Fibroblast of villous mesenchyme (primary cell): ENCODE results near the gene MARF1. TPM values are rescaled to one million over a fixed set of nuclear protein-coding genes. Genes with fewer than 3 reads are reported as not detected.
A peak's percentile ranks its signal among the peaks of the same experiment; 100 is the strongest.

Experiments used
- DNase-seq: peaks from one replicate; pipeline ENCODE4 v3.0.0-alpha.2; 2010; ENCODE audit warnings: low read depth
- H3K4me3 ChIP-seq: 2 replicates; pipeline ENCODE4 v1.5.1; 2011; ENCODE audit warnings: low read depth, mild to moderate bottlenecking, low read length
- CTCF ChIP-seq: IDR thresholded peaks from 2 replicates; pipeline ENCODE4 v1.5.1; 2012; ENCODE audit warnings: low read depth, mild to moderate bottlenecking, low read length; ENCODE audit not compliant: insufficient read depth
- total RNA-seq: library from RNA; depleted of rRNA; stranded (reverse); fragments of >200 nt; gene quantifications from 2 replicates; pipeline ENCODE4 v1.2.3, GENCODE V29; 2012

MARF1 gene
- total RNA-seq, 1 donor: 14.7 TPM

- no peak for TF ChIP-seq CTCF
- peak; percentile 33 for DNase-seq
- H3K4me3 ChIP-seq: no peak overlapping the region
Observed at GRCh38 chr16:15644267-15644961, 1.5 kb upstream of the MARF1 start.

- no peak for DNase-seq
- TF ChIP-seq CTCF: no peak
- H3K4me3 ChIP-seq: peak overlapping the region; percentile 97
Observed at GRCh38 chr16:15643946-15644250, 944 bp upstream of the MARF1 start.

GRCh38 chr16:15642557-15643047, 352 bp downstream of the MARF1 start:
- DNase-seq: peak; percentile 66
- H3K4me3 ChIP-seq: peak overlapping the region; percentile 97
- peak; percentile 46 for TF ChIP-seq CTCF

GRCh38 chr16:15641753-15642556, 999 bp downstream of the MARF1 start:
- TF ChIP-seq CTCF: no peak
- peak overlapping the region; percentile 97 for H3K4me3 ChIP-seq
- no peak for DNase-seq

GRCh38 chr16:15640966-15641365, 2.0 kb downstream of the MARF1 start:
- H3K4me3 ChIP-seq: no peak overlapping the region
- no peak for TF ChIP-seq CTCF
- DNase-seq: no peak

- TF ChIP-seq CTCF: no peak
- DNase-seq: no peak
- H3K4me3 ChIP-seq: no peak overlapping the region
Observed at GRCh38 chr16:15639061-15639568, 3.8 kb downstream of the MARF1 start.
